NT2/D1 (cell line): ENCODE data around the gene IRAK1BP1.
A peak's percentile ranks its signal among the peaks of the same experiment; 100 is the strongest.

Experiments used
- DNase-seq: peaks from one replicate; pipeline ENCODE4 v3.0.0-alpha.2; 2011; ENCODE audit warnings: low read depth, low spot score
- H3K27me3 ChIP-seq: 2 replicates; pipeline ENCODE4 v1.6.0; 2011; ENCODE audit warnings: mild to moderate bottlenecking; ENCODE audit not compliant: insufficient read length, insufficient read depth
- H3K36me3 ChIP-seq: 2 replicates; pipeline ENCODE4 v1.6.1; 2011; ENCODE audit warnings: mild to moderate bottlenecking, low read length, mixed read lengths; ENCODE audit not compliant: insufficient read depth, insufficient read length
- H3K4me1 ChIP-seq: 2 replicates; pipeline ENCODE4 v1.5.1; 2011; ENCODE audit not compliant: insufficient read depth, insufficient read length
- H3K4me3 ChIP-seq: 2 replicates; pipeline ENCODE4 v1.5.1; 2011; ENCODE audit warnings: low read depth; ENCODE audit not compliant: insufficient read length
- H3K9ac ChIP-seq: 2 replicates; pipeline ENCODE4 v1.6.0; 2011; ENCODE audit warnings: low read depth; ENCODE audit not compliant: insufficient read length
- H3K9me3 ChIP-seq: 2 replicates; pipeline ENCODE4 v1.5.1; 2011; ENCODE audit warnings: mild to moderate bottlenecking, low read length; ENCODE audit not compliant: insufficient read depth
- SUZ12 ChIP-seq: IDR thresholded peaks from 2 replicates; pipeline ENCODE4 v1.6.1; 2011; ENCODE audit not compliant: insufficient read length, insufficient read depth; ENCODE audit errors: extremely low read depth
- YY1 ChIP-seq: IDR thresholded peaks from 2 replicates; pipeline ENCODE4 v1.6.1; 2011; ENCODE audit not compliant: insufficient read length, insufficient read depth
- ZNF274 ChIP-seq: IDR thresholded peaks from 2 replicates; pipeline ENCODE4 v1.6.1; 2011; ENCODE audit warnings: mild to moderate bottlenecking, low read depth, low read length

The IRAK1BP1 gene

GRCh38 chr6:78896227-78896626 is 28.9 kb downstream of the IRAK1BP1 start:
- H3K27me3 ChIP-seq: no peaks in the 10 kb centered on the region
- TF ChIP-seq SUZ12 (no peak), ZNF274 (no peak), YY1 (no peak)
- no peaks in the 10 kb centered on the region for H3K9me3 ChIP-seq
- no peak overlapping the region for H3K9ac ChIP-seq
- no peak overlapping the region for H3K4me3 ChIP-seq
- no peaks in the 10 kb centered on the region for H3K4me1 ChIP-seq
- H3K36me3 ChIP-seq: no peaks in the 10 kb centered on the region
- no peak for DNase-seq

- TF ChIP-seq YY1 (no peak), ZNF274 (no peak)
- Histone ChIP-seq H3K27me3 (peaks cover 19% of the 10 kb centered on the region), H3K9ac (no peak overlapping the region), H3K4me1 (no peaks in the 10 kb centered on the region), H3K4me3 (no peak overlapping the region), H3K36me3 (no peaks in the 10 kb centered on the region), H3K9me3 (no peaks in the 10 kb centered on the region)
- DNase-seq: no peak
Observed at GRCh38 chr6:78908621-78909020, 41.3 kb downstream of the IRAK1BP1 start.

- Histone ChIP-seq H3K4me1 (no peaks in the 10 kb centered on the region), H3K9me3 (no peaks in the 10 kb centered on the region), H3K36me3 (no peaks in the 10 kb centered on the region), H3K27me3 (peaks cover 19% of the 10 kb centered on the region), H3K4me3 (no peak overlapping the region), H3K9ac (no peak overlapping the region)
- DNase-seq: no peak
- no peak for TF ChIP-seq ZNF274
- no peak for TF ChIP-seq SUZ12
- TF ChIP-seq YY1: no peak
Observed at GRCh38 chr6:78909391-78909790, 42.0 kb downstream of the IRAK1BP1 start.

- DNase-seq: no peak
- no peaks in the 10 kb centered on the region for H3K9me3 ChIP-seq
- TF ChIP-seq YY1 (no peak), SUZ12 (no peak), ZNF274 (no peak)
- no peak overlapping the region for H3K9ac ChIP-seq
- no peaks in the 10 kb centered on the region for H3K4me1 ChIP-seq
- H3K4me3 ChIP-seq: no peak overlapping the region
- peaks cover 19% of the 10 kb centered on the region for H3K27me3 ChIP-seq
- no peaks in the 10 kb centered on the region for H3K36me3 ChIP-seq
Observed at GRCh38 chr6:78910010-78910409, 42.7 kb downstream of the IRAK1BP1 start.

- TF ChIP-seq SUZ12 (no peak), YY1 (no peak), ZNF274 (no peak)
- H3K4me3 ChIP-seq: peak overlapping the region; percentile 40
- peaks cover 19% of the 10 kb centered on the region for H3K27me3 ChIP-seq
- H3K9me3 ChIP-seq: no peaks in the 10 kb centered on the region
- H3K9ac ChIP-seq: peak overlapping the region; percentile 61
- H3K4me1 ChIP-seq: no peaks in the 10 kb centered on the region
- DNase-seq: no peak
- H3K36me3 ChIP-seq: no peaks in the 10 kb centered on the region
Observed at GRCh38 chr6:78910591-78911171, 43.3 kb downstream of the IRAK1BP1 start.

GRCh38 chr6:78911218-78911940 is 44.0 kb downstream of the IRAK1BP1 start:
- TF ChIP-seq YY1: no peak
- TF ChIP-seq ZNF274: no peak
- TF ChIP-seq SUZ12: no peak
- peaks cover 19% of the 10 kb centered on the region for H3K27me3 ChIP-seq
- no peaks in the 10 kb centered on the region for H3K9me3 ChIP-seq
- H3K9ac ChIP-seq: no peak overlapping the region
- H3K4me3 ChIP-seq: peak overlapping the region; percentile 40
- no peaks in the 10 kb centered on the region for H3K36me3 ChIP-seq
- no peaks in the 10 kb centered on the region for H3K4me1 ChIP-seq
- no peak for DNase-seq

GRCh38 chr6:78916411-78916810 is 49.1 kb downstream of the IRAK1BP1 start:
- Histone ChIP-seq H3K4me3 (no peak overlapping the region), H3K9me3 (no peaks in the 10 kb centered on the region), H3K27me3 (peaks cover 9% of the 10 kb centered on the region), H3K9ac (no peak overlapping the region), H3K36me3 (no peaks in the 10 kb centered on the region), H3K4me1 (no peaks in the 10 kb centered on the region)
- no peak for DNase-seq
- no peak for TF ChIP-seq YY1
- no peak for TF ChIP-seq SUZ12
- no peak for TF ChIP-seq ZNF274
